Neural cell (in vitro differentiated cells): ENCODE results near the gene MAPK8IP3. TPM values are rescaled to one million over a fixed set of nuclear protein-coding genes. Genes with fewer than 3 reads are reported as not detected.

ENCODE experiments used
- H2AFZ ChIP-seq: fragments of 200-600, 300-800 bp; sonication (generic), shearing (Covaris generic); 2 replicates; pipeline ENCODE4 v1.6.0; 2014; ENCODE audit warnings: low read depth, mild to moderate bottlenecking, antibody characterized with exemption, low read length, moderate library complexity
- H3F3A ChIP-seq: fragments of 200-600 bp; shearing (Covaris generic); 2 replicates; pipeline ENCODE4 v1.6.1; 2016; ENCODE audit warnings: mild to moderate bottlenecking, moderate library complexity, mixed read lengths, antibody characterized with exemption, low read length; ENCODE audit not compliant: insufficient read depth, poor library complexity, severe bottlenecking
- H3K27ac ChIP-seq: fragments of 200-600, 300-800 bp; sonication (generic), shearing (Covaris generic); 2 replicates; pipeline ENCODE4 v1.5.1; 2014; ENCODE audit warnings: mild to moderate bottlenecking, low read length, moderate library complexity
- H3K27me3 ChIP-seq: fragments of 300-800, 200-600 bp; sonication (generic), shearing (Covaris generic); 2 replicates; pipeline ENCODE4 v1.6.0; 2014; ENCODE audit warnings: mild to moderate bottlenecking, low read depth, low read length, moderate library complexity; ENCODE audit not compliant: insufficient read depth
- H3K36me3 ChIP-seq: fragments of 300-800, 200-600 bp; sonication (generic), shearing (Covaris generic); 2 replicates; pipeline ENCODE4 v1.5.1; 2014; ENCODE audit warnings: mild to moderate bottlenecking, antibody characterized with exemption, low read length, moderate library complexity; ENCODE audit not compliant: insufficient read depth
- H3K4me2 ChIP-seq: fragments of 300-800, 200-600 bp; sonication (generic), shearing (Covaris generic); 2 replicates; pipeline ENCODE4 v1.6.0; 2014; ENCODE audit warnings: mild to moderate bottlenecking, low read length
- H3K4me3 ChIP-seq: fragments of 300-800, 200-600 bp; sonication (generic), shearing (Covaris generic); 2 replicates; pipeline ENCODE4 v1.5.1; 2014; ENCODE audit warnings: mild to moderate bottlenecking, low read length, moderate library complexity
- H3K79me2 ChIP-seq: fragments of 200-600 bp; shearing (Covaris generic); replicated peaks from 2 replicates; pipeline ENCODE4 v1.6.0; 2014; ENCODE audit warnings: mild to moderate bottlenecking, low read length, moderate library complexity; ENCODE audit not compliant: insufficient read depth
- H3K9ac ChIP-seq: fragments of 300-800, 200-600 bp; sonication (generic), shearing (Covaris generic); 2 replicates; pipeline ENCODE4 v1.6.1; 2016; ENCODE audit warnings: mild to moderate bottlenecking, low read length, mixed read lengths
- H3K9me2 ChIP-seq: fragments of 200-600 bp; shearing (Covaris generic); 2 replicates; pipeline ENCODE4 v1.6.1; 2016; ENCODE audit warnings: mild to moderate bottlenecking, low read length, mixed read lengths; ENCODE audit not compliant: insufficient read depth
- H3K9me3 ChIP-seq: fragments of 200-600, 300-800 bp; sonication (generic), shearing (Covaris generic); 2 replicates; pipeline ENCODE4 v1.6.1; 2016; ENCODE audit warnings: mild to moderate bottlenecking, mixed run types, low read length, moderate library complexity, mixed read lengths
- H4K20me1 ChIP-seq: fragments of 200-600 bp; shearing (Covaris generic); 2 replicates; pipeline ENCODE4 v1.6.1; 2016; ENCODE audit warnings: mild to moderate bottlenecking, mixed run types; ENCODE audit not compliant: insufficient read depth
- EP300 ChIP-seq: fragments of 450-650 bp; conservative IDR thresholded peaks from 2 replicates; pipeline ENCODE4 v1.6.1; 2014; ENCODE audit warnings: antibody characterized with exemption, mild to moderate bottlenecking, moderate library complexity; ENCODE audit not compliant: poor library complexity, severe bottlenecking
- EZH2 ChIP-seq: fragments of 200-600, 300-800 bp; shearing (Covaris generic), sonication (generic); IDR thresholded peaks from 2 replicates; pipeline ENCODE4 v1.6.1; 2014; ENCODE audit warnings: antibody characterized with exemption, low read length, borderline replicate concordance, mild to moderate bottlenecking; ENCODE audit not compliant: insufficient read depth, poor library complexity, severe bottlenecking
- MXI1 ChIP-seq: fragments of 450-650 bp; conservative IDR thresholded peaks from 2 replicates; pipeline ENCODE4 v1.6.1; 2014; ENCODE audit warnings: antibody characterized with exemption, mild to moderate bottlenecking; ENCODE audit not compliant: poor library complexity, severe bottlenecking
- POLR2AphosphoS5 ChIP-seq: IDR thresholded peaks from 2 replicates; pipeline ENCODE4 v1.6.1; 2012
- RAD21 ChIP-seq: fragments of 450-650 bp; conservative IDR thresholded peaks from 2 replicates; pipeline ENCODE4 v1.6.1; 2014; ENCODE audit warnings: antibody characterized with exemption, mild to moderate bottlenecking, moderate library complexity
- SMC3 ChIP-seq: fragments of 450-650 bp; conservative IDR thresholded peaks from 2 replicates; pipeline ENCODE4 v1.6.1; 2014; ENCODE audit warnings: antibody characterized with exemption, mild to moderate bottlenecking, moderate library complexity; ENCODE audit not compliant: poor library complexity
- TAF1 ChIP-seq: IDR thresholded peaks from 2 replicates; pipeline ENCODE4 v1.6.1; 2012; ENCODE audit warnings: low read depth
- polyA plus RNA-seq: library from polyadenylated mRNA; depleted of rRNA; stranded (reverse); fragments of >200 nt; gene quantifications from 2 replicates; pipeline ENCODE4 v1.2.3, GENCODE V29; 2014
- TF ChIP-seq, protein P1 (sequence below): IDR thresholded peaks from 2 replicates; pipeline ENCODE4 v1.6.1; 2012; ENCODE audit warnings: borderline replicate concordance
- TF ChIP-seq, protein P2 (sequence below): fragments of 450-650 bp; IDR thresholded peaks from 2 replicates; pipeline ENCODE4 v1.5.1; 2014; ENCODE audit warnings: antibody characterized with exemption, mild to moderate bottlenecking, moderate library complexity; ENCODE audit not compliant: poor library complexity, severe bottlenecking

MAPK8IP3 gene
- polyA plus RNA-seq, 1 donor from 2014 or later, result 51.0 TPM

DNA sequence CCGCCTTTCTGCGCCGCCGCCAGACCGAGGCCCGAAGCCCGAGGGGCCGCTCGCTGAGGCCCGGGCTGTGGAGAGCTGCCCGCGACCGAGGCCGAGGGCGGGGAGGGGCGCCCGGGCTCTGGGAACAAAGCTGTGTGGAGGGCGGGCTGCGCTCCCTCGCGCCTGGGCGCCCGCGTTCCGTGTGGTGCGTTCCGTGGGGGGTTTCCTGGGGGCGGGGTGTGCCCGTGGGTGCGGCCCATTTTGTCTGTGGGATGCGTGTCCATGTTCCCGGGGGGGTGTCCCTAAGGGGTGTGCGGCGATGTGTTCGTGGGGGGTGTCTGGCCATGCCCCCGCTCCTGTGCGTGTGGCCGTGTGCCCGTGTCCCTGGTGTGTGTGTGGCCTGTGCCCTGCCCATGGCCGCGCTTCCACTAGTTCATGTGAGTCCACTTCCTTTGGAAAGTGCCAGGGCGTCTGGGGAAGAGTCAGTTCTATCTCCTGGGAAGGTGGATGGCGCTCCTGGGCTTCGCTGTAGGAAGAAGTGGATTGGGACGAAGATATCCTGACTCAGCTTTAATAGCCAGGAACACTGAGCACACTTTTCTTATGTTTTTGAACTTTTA is 27.4 kb upstream of the MAPK8IP3 start:
- H3F3A ChIP-seq, result no peaks in the 10 kb centered on the region
- peaks cover 42% of the 10 kb centered on the region for H3K79me2 ChIP-seq
- H2AFZ ChIP-seq, result peak overlapping the region; percentile 25
- H4K20me1 ChIP-seq, result no peaks in the 10 kb centered on the region
- peak overlapping the region; percentile 91 for H3K4me2 ChIP-seq
- no peaks in the 10 kb centered on the region for H3K36me3 ChIP-seq
- peak overlapping the region; percentile 77 for H3K9ac ChIP-seq
- H3K9me2 ChIP-seq, result no peaks in the 10 kb centered on the region
- H3K27ac ChIP-seq, result peak overlapping the region; percentile 39
- no peaks in the 10 kb centered on the region for H3K9me3 ChIP-seq
- H3K4me3 ChIP-seq, result peak overlapping the region; percentile 90
- no peaks in the 10 kb centered on the region for H3K27me3 ChIP-seq
- TF ChIP-seq EP300 (no peak), MXI1 (peak; percentile 36)
- TF ChIP-seq, protein P1, sequence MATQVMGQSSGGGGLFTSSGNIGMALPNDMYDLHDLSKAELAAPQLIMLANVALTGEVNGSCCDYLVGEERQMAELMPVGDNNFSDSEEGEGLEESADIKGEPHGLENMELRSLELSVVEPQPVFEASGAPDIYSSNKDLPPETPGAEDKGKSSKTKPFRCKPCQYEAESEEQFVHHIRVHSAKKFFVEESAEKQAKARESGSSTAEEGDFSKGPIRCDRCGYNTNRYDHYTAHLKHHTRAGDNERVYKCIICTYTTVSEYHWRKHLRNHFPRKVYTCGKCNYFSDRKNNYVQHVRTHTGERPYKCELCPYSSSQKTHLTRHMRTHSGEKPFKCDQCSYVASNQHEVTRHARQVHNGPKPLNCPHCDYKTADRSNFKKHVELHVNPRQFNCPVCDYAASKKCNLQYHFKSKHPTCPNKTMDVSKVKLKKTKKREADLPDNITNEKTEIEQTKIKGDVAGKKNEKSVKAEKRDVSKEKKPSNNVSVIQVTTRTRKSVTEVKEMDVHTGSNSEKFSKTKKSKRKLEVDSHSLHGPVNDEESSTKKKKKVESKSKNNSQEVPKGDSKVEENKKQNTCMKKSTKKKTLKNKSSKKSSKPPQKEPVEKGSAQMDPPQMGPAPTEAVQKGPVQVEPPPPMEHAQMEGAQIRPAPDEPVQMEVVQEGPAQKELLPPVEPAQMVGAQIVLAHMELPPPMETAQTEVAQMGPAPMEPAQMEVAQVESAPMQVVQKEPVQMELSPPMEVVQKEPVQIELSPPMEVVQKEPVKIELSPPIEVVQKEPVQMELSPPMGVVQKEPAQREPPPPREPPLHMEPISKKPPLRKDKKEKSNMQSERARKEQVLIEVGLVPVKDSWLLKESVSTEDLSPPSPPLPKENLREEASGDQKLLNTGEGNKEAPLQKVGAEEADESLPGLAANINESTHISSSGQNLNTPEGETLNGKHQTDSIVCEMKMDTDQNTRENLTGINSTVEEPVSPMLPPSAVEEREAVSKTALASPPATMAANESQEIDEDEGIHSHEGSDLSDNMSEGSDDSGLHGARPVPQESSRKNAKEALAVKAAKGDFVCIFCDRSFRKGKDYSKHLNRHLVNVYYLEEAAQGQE, result peak; percentile 20

DNA sequence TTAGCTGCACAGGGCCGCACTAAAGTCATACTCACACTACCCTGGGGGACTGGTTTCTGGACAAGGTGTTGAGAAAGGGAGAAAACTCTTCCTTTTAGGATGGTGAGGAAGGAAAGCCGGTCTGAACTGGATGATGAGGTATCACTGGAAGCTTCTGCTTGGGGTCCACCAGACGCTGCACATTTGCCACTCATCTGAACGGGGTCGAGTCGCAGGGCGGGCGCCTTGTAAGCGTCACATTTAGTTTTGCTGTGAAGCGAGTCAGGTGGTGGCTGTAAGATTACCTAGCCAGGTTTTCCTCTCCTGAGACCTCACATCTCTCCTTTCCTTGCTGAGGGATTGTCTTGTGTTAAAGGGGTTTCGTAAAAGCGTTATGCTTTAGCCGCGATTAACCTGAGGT is 25.6 kb upstream of the MAPK8IP3 start:
- H3K9me3 ChIP-seq, result no peaks in the 10 kb centered on the region
- H3K27me3 ChIP-seq, result no peaks in the 10 kb centered on the region
- no peaks in the 10 kb centered on the region for H3F3A ChIP-seq
- TF ChIP-seq EP300, result no peak
- TF ChIP-seq SMC3, result no peak
- TF ChIP-seq, protein P1, result no peak
- TF ChIP-seq, protein P2, sequence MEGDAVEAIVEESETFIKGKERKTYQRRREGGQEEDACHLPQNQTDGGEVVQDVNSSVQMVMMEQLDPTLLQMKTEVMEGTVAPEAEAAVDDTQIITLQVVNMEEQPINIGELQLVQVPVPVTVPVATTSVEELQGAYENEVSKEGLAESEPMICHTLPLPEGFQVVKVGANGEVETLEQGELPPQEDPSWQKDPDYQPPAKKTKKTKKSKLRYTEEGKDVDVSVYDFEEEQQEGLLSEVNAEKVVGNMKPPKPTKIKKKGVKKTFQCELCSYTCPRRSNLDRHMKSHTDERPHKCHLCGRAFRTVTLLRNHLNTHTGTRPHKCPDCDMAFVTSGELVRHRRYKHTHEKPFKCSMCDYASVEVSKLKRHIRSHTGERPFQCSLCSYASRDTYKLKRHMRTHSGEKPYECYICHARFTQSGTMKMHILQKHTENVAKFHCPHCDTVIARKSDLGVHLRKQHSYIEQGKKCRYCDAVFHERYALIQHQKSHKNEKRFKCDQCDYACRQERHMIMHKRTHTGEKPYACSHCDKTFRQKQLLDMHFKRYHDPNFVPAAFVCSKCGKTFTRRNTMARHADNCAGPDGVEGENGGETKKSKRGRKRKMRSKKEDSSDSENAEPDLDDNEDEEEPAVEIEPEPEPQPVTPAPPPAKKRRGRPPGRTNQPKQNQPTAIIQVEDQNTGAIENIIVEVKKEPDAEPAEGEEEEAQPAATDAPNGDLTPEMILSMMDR, result no peak
- no peak for TF ChIP-seq RAD21
- no peak for TF ChIP-seq EZH2
- no peak for TF ChIP-seq POLR2AphosphoS5
- TF ChIP-seq MXI1, result no peak
- TF ChIP-seq TAF1, result no peak
- no peaks in the 10 kb centered on the region for H3K9me2 ChIP-seq
- H3K36me3 ChIP-seq, result no peaks in the 10 kb centered on the region
- H3K4me3 ChIP-seq, result peak overlapping the region; percentile 22
- no peak overlapping the region for H3K27ac ChIP-seq
- no peaks in the 10 kb centered on the region for H4K20me1 ChIP-seq
- H3K9ac ChIP-seq, result no peak overlapping the region
- peaks cover 56% of the 10 kb centered on the region for H3K79me2 ChIP-seq
- no peak overlapping the region for H2AFZ ChIP-seq
- no peak overlapping the region for H3K4me2 ChIP-seq
